ENCODE data around the gene CYB5D1.

The CYB5D1 gene

GRCh38 chr17:7878234-7878633 is 20.4 kb downstream of the CYB5D1 start:
- DNase-seq (ENCODE audit: low read depth) = no peak
- no peak overlapping the region for H3K4me3 ChIP-seq (ENCODE audit: control insufficient read depth, low read depth, low read length)
- no peak for TF ChIP-seq CTCF (conservative IDR thresholded peaks at IDR 0.05; ENCODE audit: control insufficient read depth, insufficient read depth, low read depth, low read length)

GRCh38 chr17:7880076-7880868 is 22.5 kb downstream of the CYB5D1 start:
- H3K4me3 ChIP-seq (ENCODE audit: control insufficient read depth, low read depth, low read length) = no peak overlapping the region
- TF ChIP-seq CTCF (conservative IDR thresholded peaks at IDR 0.05; ENCODE audit: control insufficient read depth, insufficient read depth, low read depth, low read length) = no peak
- no peak for DNase-seq (ENCODE audit: low read depth)

GRCh38 chr17:7881276-7882054 is 23.7 kb downstream of the CYB5D1 start:
- DNase-seq (ENCODE audit: low read depth) = no peak
- no peak overlapping the region for H3K4me3 ChIP-seq (ENCODE audit: control insufficient read depth, low read depth, low read length)
- no peak for TF ChIP-seq CTCF (conservative IDR thresholded peaks at IDR 0.05; ENCODE audit: control insufficient read depth, insufficient read depth, low read depth, low read length)

GRCh38 chr17:7882068-7882467 is 24.3 kb downstream of the CYB5D1 start:
- TF ChIP-seq CTCF (conservative IDR thresholded peaks at IDR 0.05; ENCODE audit: control insufficient read depth, insufficient read depth, low read depth, low read length) = no peak
- no peak overlapping the region for H3K4me3 ChIP-seq (ENCODE audit: control insufficient read depth, low read depth, low read length)

GRCh38 chr17:7882629-7883028 is 24.8 kb downstream of the CYB5D1 start:
- H3K4me3 ChIP-seq (ENCODE audit: control insufficient read depth, low read depth, low read length) = peak overlapping the region; percentile 15
- TF ChIP-seq CTCF (conservative IDR thresholded peaks at IDR 0.05; ENCODE audit: control insufficient read depth, insufficient read depth, low read depth, low read length) = no peak
- no peak for DNase-seq (ENCODE audit: low read depth)

More at GRCh38 chr17:7882068-7882467, 24.3 kb downstream of the CYB5D1 start:
- DNase-seq (ENCODE audit: low read depth) = no peak

- peak; percentile 45 for DNase-seq (ENCODE audit: low read depth)
Measured at GRCh38 chr17:7883781-7884386, 26.1 kb downstream of the CYB5D1 start.

More at GRCh38 chr17:7883781-7884386, 26.1 kb downstream of the CYB5D1 start:
- no peak for TF ChIP-seq CTCF (conservative IDR thresholded peaks at IDR 0.05; ENCODE audit: control insufficient read depth, insufficient read depth, low read depth, low read length)
- peak overlapping the region; percentile 55 for H3K4me3 ChIP-seq (ENCODE audit: control insufficient read depth, low read depth, low read length)
